SU-DHL-6 (cell line): ENCODE measurements around the gene WDR7.

Source experiments
- H2AFZ ChIP-seq: fragments of 200-600 bp; sonication (generic); 2 replicates; pipeline ENCODE4 v1.6.1; 2014; ENCODE audit warnings: low read depth, mild to moderate bottlenecking, moderate library complexity, mixed read lengths, antibody characterized with exemption, low read length; ENCODE audit not compliant: severe bottlenecking
- H3F3A ChIP-seq: fragments of 200-600 bp; shearing (Covaris generic); 2 replicates; pipeline ENCODE4 v1.6.0; 2016; ENCODE audit warnings: antibody characterized with exemption, mild to moderate bottlenecking; ENCODE audit not compliant: insufficient read depth
- H3K27ac ChIP-seq: fragments of 200-600 bp; sonication (generic); 2 replicates; pipeline ENCODE4 v1.5.1; 2016; ENCODE audit warnings: low read depth, mild to moderate bottlenecking, low read length, moderate library complexity, mixed read lengths
- H3K27me3 ChIP-seq: fragments of 200-600 bp; sonication (generic), shearing (Covaris generic); 2 replicates; pipeline ENCODE4 v1.6.0; 2014; ENCODE audit warnings: mild to moderate bottlenecking, low read length
- H3K36me3 ChIP-seq: fragments of 200-600 bp; sonication (generic); 2 replicates; pipeline ENCODE4 v1.6.1; 2014; ENCODE audit warnings: mild to moderate bottlenecking, low read length, mixed read lengths
- H3K4me2 ChIP-seq: fragments of 300-600, 200-600 bp; shearing (Covaris generic), sonication (generic); 2 replicates; pipeline ENCODE4 v1.6.0; 2014; ENCODE audit warnings: low read length, low read depth, mild to moderate bottlenecking; ENCODE audit not compliant: poor library complexity, severe bottlenecking
- H3K4me3 ChIP-seq: fragments of 200-600 bp; sonication (generic); 2 replicates; pipeline ENCODE4 v1.5.1; 2014; ENCODE audit warnings: antibody characterized with exemption, low read length, mild to moderate bottlenecking, mixed read lengths; ENCODE audit not compliant: insufficient read depth, poor library complexity, severe bottlenecking
- H3K79me2 ChIP-seq: fragments of 200-600 bp; sonication (generic); 2 replicates; pipeline ENCODE4 v1.6.1; 2014; ENCODE audit warnings: mild to moderate bottlenecking, low read length, moderate library complexity; ENCODE audit not compliant: insufficient read depth
- H3K9ac ChIP-seq: fragments of 200-600 bp; sonication (generic); 2 replicates; pipeline ENCODE4 v1.7.0; 2014; ENCODE audit warnings: mild to moderate bottlenecking, low read length
- H3K9me2 ChIP-seq: fragments of 200-600 bp; sonication (generic); replicated peaks from 2 replicates; pipeline ENCODE4 v1.6.1; 2014; ENCODE audit warnings: low read length; ENCODE audit not compliant: insufficient read depth
- H3K9me3 ChIP-seq: fragments of 200-600 bp; sonication (generic); 2 replicates; pipeline ENCODE4 v1.6.1; 2014; ENCODE audit warnings: low read length, mixed read lengths; ENCODE audit not compliant: insufficient read depth
- H4K20me1 ChIP-seq: fragments of 200-600 bp; sonication (generic); 2 replicates; pipeline ENCODE4 v1.6.1; 2014; ENCODE audit warnings: low read depth, mild to moderate bottlenecking, antibody characterized with exemption, low read length, moderate library complexity, mixed read lengths
- CTCF ChIP-seq: fragments of 200-600 bp; sonication (generic); IDR thresholded peaks from one replicate; pipeline ENCODE4 v1.5.1; 2017; ENCODE audit warnings: antibody characterized with exemption, mild to moderate bottlenecking, low read length, moderate library complexity; ENCODE audit not compliant: insufficient read depth, poor library complexity, severe bottlenecking
- EZH2phosphoT487 ChIP-seq: fragments of 200-600 bp; sonication (generic), shearing (Covaris generic); conservative IDR thresholded peaks from 2 replicates; pipeline ENCODE4 v1.6.1; 2018; ENCODE audit warnings: mild to moderate bottlenecking, antibody characterized with exemption, low read length, moderate library complexity, mixed read lengths

Gene WDR7

GRCh38 chr18:56650944-56651770 lies at the start of gene WDR7:
Gene WDR7 (plus strand): TSS chr18:56651359. CDS start chr18:56672516, 21,157 bp downstream.
- Histone ChIP-seq H3F3A (peaks cover 9% of the 10 kb centered on the region; the same call in 1 of the 2 replicates), H4K20me1 (no peaks in the 10 kb centered on the region), H3K9me2 (no peaks in the 10 kb centered on the region), H3K27ac (peak within 1 kb of the TSS; percentile 41), H3K27me3 (no peaks in the 10 kb centered on the region), H3K4me2 (peak within 1 kb of the TSS; percentile 83), H3K9me3 (no peaks in the 10 kb centered on the region), H3K79me2 (peaks cover 46% of the 10 kb centered on the region), H3K36me3 (no peaks in the 10 kb centered on the region), H3K9ac (peak within 1 kb of the TSS; percentile 73), H3K4me3 (peak within 1 kb of the TSS; percentile 82), H2AFZ (peak within 1 kb of the TSS; percentile 95)
- TF ChIP-seq CTCF = no peak
- TF ChIP-seq EZH2phosphoT487 = no peak

GRCh38 chr18:56606618-56607017 lies 44.5 kb upstream of the WDR7 start:
- Histone ChIP-seq H3K79me2 (0 out of 2 replicates have a peak, but pooled peaks cover 3% of the 10 kb centered on the region), H4K20me1 (peaks cover 12% of the 10 kb centered on the region; the same call in 1 of the 2 replicates), H3K27me3 (no peaks in the 10 kb centered on the region), H3K9ac (no peak overlapping the region), H3K36me3 (peaks cover 63% of the 10 kb centered on the region), H3K9me3 (no peaks in the 10 kb centered on the region), H3K9me2 (no peaks in the 10 kb centered on the region), H3F3A (peaks cover 8% of the 10 kb centered on the region; the same call in 1 of the 2 replicates), H3K4me2 (no peak overlapping the region), H3K27ac (no peak overlapping the region), H3K4me3 (no peak overlapping the region), H2AFZ (no peak overlapping the region)
- TF ChIP-seq EZH2phosphoT487 = no peak
- no peak for TF ChIP-seq CTCF

GRCh38 chr18:56615738-56616520 lies 35.2 kb upstream of the WDR7 start:
- Histone ChIP-seq H4K20me1 (no peaks in the 10 kb centered on the region), H3K9me2 (no peaks in the 10 kb centered on the region), H3K27me3 (no peaks in the 10 kb centered on the region), H2AFZ (no peak overlapping the region), H3K79me2 (no peaks in the 10 kb centered on the region), H3K4me2 (no peak overlapping the region), H3F3A (peaks cover 4% of the 10 kb centered on the region; the same call in 1 of the 2 replicates), H3K9me3 (no peaks in the 10 kb centered on the region), H3K4me3 (no peak overlapping the region), H3K27ac (no peak overlapping the region), H3K36me3 (peaks cover 73% of the 10 kb centered on the region), H3K9ac (no peak overlapping the region)
- TF ChIP-seq EZH2phosphoT487 (no peak), CTCF (no peak)
